Measurements from ENCODE around the gene PJA1.

Gene PJA1

GRCh38 chrX:69127466-69127865 lies 37.8 kb downstream of the PJA1 start:
- no peak for TF ChIP-seq NFIC (IDR thresholded peaks at IDR 0.05)
- TF ChIP-seq YY1 (IDR thresholded peaks at IDR 0.05; ENCODE audit: low read depth) = no peak
- no peak for TF ChIP-seq ZBTB7A (IDR thresholded peaks at IDR 0.05; ENCODE audit: low read depth)
- TF ChIP-seq EP300 (IDR thresholded peaks at IDR 0.05; ENCODE audit: borderline replicate concordance) = no peak
- TF ChIP-seq REST (IDR thresholded peaks at IDR 0.05; ENCODE audit: low read depth) = no peak
- no peak for TF ChIP-seq FOXM1 (IDR thresholded peaks at IDR 0.05; ENCODE audit: borderline replicate concordance, low read depth)
- TF ChIP-seq, protein P1, sequence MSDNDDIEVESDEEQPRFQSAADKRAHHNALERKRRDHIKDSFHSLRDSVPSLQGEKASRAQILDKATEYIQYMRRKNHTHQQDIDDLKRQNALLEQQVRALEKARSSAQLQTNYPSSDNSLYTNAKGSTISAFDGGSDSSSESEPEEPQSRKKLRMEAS (IDR thresholded peaks at IDR 0.05) = no peak
- no peak for TF ChIP-seq RAD21 (IDR thresholded peaks at IDR 0.05; ENCODE audit: low read depth)
- TF ChIP-seq TCF12 (IDR thresholded peaks at IDR 0.05; ENCODE audit: low read depth) = no peak
- TF ChIP-seq EGR1 (IDR thresholded peaks at IDR 0.05) = no peak
- TF ChIP-seq TAF1 (IDR thresholded peaks at IDR 0.05; ENCODE audit: low read depth) = no peak
- TF ChIP-seq, protein P2, sequence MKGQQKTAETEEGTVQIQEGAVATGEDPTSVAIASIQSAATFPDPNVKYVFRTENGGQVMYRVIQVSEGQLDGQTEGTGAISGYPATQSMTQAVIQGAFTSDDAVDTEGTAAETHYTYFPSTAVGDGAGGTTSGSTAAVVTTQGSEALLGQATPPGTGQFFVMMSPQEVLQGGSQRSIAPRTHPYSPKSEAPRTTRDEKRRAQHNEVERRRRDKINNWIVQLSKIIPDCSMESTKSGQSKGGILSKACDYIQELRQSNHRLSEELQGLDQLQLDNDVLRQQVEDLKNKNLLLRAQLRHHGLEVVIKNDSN (IDR thresholded peaks at IDR 0.05) = no peak
- TF ChIP-seq CEBPB (IDR thresholded peaks at IDR 0.05) = no peak
- TF ChIP-seq TEAD4 (IDR thresholded peaks at IDR 0.05) = no peak
- no peak for TF ChIP-seq CREB1 (IDR thresholded peaks at IDR 0.05; ENCODE audit: low read depth)

DNA sequence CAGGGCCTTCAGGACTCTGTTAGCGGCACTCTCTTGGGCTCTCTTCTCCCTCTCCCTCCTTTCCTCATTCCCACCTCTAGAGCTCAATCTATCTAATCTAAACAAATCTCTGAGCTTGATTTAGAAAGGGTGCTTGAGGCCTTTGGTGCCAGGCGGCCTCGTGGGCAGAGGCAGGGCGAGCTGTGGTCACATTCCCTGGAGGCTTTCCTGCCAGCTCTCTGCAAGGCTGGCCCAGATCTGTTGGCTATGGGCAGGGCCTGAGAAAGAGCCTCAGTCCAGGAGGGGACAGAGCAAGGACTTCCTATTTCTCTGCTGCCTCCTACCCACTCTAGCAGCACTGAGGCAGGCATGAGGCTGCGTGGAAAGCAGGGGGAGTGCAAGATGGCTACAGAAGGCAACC lies 38.6 kb downstream of the PJA1 start:
- no peak for TF ChIP-seq CREB1 (IDR thresholded peaks at IDR 0.05; ENCODE audit: low read depth)
- no peak for TF ChIP-seq REST (IDR thresholded peaks at IDR 0.05; ENCODE audit: low read depth)
- no peak for TF ChIP-seq EGR1 (IDR thresholded peaks at IDR 0.05)
- no peak for TF ChIP-seq TCF12 (IDR thresholded peaks at IDR 0.05; ENCODE audit: low read depth)
- TF ChIP-seq, protein P2 (IDR thresholded peaks at IDR 0.05) = no peak
- TF ChIP-seq YY1 (IDR thresholded peaks at IDR 0.05; ENCODE audit: low read depth) = no peak
- no peak for TF ChIP-seq CEBPB (IDR thresholded peaks at IDR 0.05)

GRCh38 chrX:69125094-69125493 lies 40.2 kb downstream of the PJA1 start:
- TF ChIP-seq, protein P1 (IDR thresholded peaks at IDR 0.05) = no peak
- TF ChIP-seq CREB1 (IDR thresholded peaks at IDR 0.05; ENCODE audit: low read depth) (no peak), EGR1 (IDR thresholded peaks at IDR 0.05) (no peak), NFIC (IDR thresholded peaks at IDR 0.05) (no peak), TCF12 (IDR thresholded peaks at IDR 0.05; ENCODE audit: low read depth) (no peak), ZBTB7A (IDR thresholded peaks at IDR 0.05; ENCODE audit: low read depth) (no peak), TAF1 (IDR thresholded peaks at IDR 0.05; ENCODE audit: low read depth) (no peak), REST (IDR thresholded peaks at IDR 0.05; ENCODE audit: low read depth) (no peak), RAD21 (IDR thresholded peaks at IDR 0.05; ENCODE audit: low read depth) (no peak), CEBPB (IDR thresholded peaks at IDR 0.05) (no peak), TEAD4 (IDR thresholded peaks at IDR 0.05) (no peak), FOXM1 (IDR thresholded peaks at IDR 0.05; ENCODE audit: borderline replicate concordance, low read depth) (no peak)

DNA sequence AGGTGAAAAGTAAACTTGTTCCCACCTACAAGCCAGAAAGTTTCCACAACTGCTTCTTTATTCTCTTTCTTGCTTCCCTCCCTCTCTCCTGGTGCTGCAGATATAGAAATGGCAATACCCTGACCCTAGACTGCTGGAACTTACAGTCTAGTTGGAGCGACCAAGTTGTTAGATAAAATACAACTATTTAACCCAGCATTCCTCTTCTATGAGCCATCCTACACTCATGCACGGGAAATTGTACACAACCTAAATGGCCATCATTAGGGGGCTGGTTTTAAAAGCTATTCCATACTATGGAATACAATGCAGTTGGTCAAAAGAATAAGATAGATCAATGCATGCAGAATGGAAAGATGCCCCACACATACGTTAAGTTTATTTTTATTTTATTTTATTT lies 41.1 kb downstream of the PJA1 start:
- TF ChIP-seq YY1 (IDR thresholded peaks at IDR 0.05; ENCODE audit: low read depth) (no peak), RAD21 (IDR thresholded peaks at IDR 0.05; ENCODE audit: low read depth) (no peak), EP300 (IDR thresholded peaks at IDR 0.05; ENCODE audit: borderline replicate concordance) (no peak), TCF12 (IDR thresholded peaks at IDR 0.05; ENCODE audit: low read depth) (no peak), CEBPB (IDR thresholded peaks at IDR 0.05) (no peak), FOXM1 (IDR thresholded peaks at IDR 0.05; ENCODE audit: borderline replicate concordance, low read depth) (no peak)
- TF ChIP-seq, protein P2 (IDR thresholded peaks at IDR 0.05) = no peak
- TF ChIP-seq, protein P1 (IDR thresholded peaks at IDR 0.05) = no peak
